HG02623 (cell line): ENCODE data around the gene SETBP1.

ENCODE experiments used
- ATAC-seq: cut with Tn5 transposase; IDR thresholded peaks from one replicate; pipeline ENCODE4 v1.9.1; 2021; ENCODE audit warnings: moderate library complexity; ENCODE audit not compliant: unreplicated experiment

SETBP1 gene

GRCh38 chr18:44679056-44679913, 1.4 kb upstream of the SETBP1 start:
- peak; percentile 84 for ATAC-seq

- ATAC-seq: peak; percentile 6
Observed at GRCh38 chr18:44679914-44680272, 795 bp upstream of the SETBP1 start.

- no peak for ATAC-seq
Observed at GRCh38 chr18:44681076-44681970, 635 bp downstream of the SETBP1 start.

GRCh38 chr18:44682201-44682870, 1.6 kb downstream of the SETBP1 start:
- no peak for ATAC-seq

DNA sequence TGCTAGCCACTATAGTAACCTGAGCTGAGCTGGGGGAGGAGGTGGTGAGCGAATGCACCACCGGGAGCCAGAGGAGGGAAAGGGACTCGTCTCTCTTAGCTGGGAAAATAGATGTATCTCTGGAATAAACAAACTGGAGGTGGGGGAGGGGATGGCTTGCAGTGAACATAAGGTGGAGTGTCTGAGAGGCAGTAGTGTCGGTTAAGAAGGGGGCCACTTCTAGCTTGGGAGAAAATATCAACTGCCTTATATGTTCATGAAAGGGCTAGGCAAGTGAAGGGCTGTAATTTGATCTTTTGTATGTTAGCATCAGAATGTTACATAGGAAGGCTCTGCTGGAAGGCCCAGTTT, 2.2 kb downstream of the SETBP1 start:
- no peak for ATAC-seq

DNA sequence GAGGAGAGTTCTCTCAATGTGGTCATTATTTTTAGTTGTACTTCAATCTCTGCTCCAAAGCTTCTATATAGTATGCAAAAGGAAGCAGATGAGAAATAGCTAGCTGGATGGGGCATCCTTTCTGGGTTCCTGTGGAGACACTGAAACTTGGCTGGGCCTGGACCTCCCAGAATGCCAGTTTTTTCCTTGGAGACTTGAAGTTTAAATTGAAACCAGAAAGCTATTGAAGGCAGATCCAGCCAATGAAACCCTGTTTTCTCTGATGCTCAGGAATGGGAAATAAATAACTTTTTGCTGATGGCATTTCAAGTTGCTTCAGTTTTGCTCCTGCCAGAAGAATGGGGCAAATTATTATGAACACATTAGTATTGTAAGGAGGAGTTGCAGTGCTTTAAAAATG, 2.9 kb downstream of the SETBP1 start:
- no peak for ATAC-seq

- no peak for ATAC-seq
Observed at GRCh38 chr18:44685296-44685695, 4.6 kb downstream of the SETBP1 start.

DNA sequence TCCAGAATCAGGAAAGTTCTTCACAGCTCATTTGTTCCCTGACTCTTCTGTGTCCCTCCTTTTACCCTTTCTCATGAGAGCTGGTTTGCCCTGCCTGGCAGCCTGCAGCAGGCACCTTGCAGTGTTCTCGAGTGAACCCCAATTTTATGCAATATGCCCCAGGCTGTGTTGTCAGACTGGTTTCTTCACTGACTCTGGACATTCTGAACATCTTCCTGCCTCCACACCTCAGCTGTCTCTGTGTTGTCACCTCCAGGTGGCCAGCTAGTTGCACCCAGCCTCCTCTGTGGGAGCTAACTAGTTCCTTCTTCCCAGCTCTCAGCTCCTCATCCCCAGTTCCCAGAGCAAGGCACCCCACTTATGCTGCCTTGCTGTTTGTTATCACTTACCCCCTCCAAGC, 5.5 kb downstream of the SETBP1 start:
- ATAC-seq: no peak

DNA sequence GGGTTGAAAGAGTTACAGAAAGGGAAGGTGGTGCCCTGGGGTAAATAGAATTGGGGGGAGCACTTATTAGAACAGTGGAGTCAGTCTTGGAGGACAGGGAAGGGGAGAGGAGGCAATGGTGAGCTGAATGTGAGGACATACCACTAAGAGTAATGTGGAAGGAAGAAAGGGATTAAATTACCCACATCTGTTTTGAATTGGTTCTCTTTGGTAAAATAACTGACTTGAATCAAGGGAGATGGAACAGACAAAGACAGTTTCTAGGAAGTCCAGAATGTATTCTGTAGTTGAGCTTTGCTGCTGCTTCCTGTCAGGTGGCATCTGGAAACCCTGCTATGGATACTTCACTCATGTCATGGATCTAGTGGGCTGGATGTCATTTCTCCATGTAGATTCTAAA, 6.7 kb downstream of the SETBP1 start:
- ATAC-seq: no peak

- no peak for ATAC-seq
Observed at GRCh38 chr18:44689736-44690135, 9.0 kb downstream of the SETBP1 start.

DNA sequence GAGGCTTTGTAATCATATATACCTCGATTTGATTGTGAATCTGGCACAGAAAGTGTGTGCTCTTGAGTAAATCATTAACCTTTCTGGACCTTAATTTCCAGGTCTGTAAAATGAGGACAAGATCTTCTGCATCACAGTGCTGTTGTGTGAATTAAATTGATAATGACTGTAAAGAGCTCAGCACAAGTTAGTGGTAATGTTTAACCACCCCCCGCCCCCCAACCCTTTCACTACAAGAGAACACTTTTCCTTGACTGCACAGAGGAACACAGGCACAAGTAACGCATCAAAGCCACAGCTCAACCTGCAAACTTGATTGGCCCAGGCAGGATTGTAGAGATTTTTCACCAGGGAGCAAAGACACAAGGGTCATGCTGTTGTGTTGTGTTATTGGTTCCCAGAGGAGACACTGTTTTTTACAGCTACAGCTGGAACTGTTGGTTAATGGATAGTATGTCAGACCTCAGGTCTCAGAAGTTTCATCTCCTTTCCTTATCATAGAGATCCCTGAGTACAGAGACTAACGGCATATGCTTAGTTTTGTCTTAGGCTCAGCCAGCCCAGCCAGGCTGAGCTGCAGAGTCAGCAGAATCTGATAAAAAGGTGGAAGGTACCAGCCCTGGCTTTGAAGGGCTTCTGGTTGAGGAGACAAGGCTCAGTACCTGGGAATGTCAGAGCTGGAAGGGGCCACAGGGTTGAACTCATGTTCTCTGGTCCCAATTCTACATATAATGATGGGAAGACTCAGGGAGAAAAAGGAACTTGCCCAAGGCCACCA, 10.6 kb downstream of the SETBP1 start:
- no peak for ATAC-seq

DNA sequence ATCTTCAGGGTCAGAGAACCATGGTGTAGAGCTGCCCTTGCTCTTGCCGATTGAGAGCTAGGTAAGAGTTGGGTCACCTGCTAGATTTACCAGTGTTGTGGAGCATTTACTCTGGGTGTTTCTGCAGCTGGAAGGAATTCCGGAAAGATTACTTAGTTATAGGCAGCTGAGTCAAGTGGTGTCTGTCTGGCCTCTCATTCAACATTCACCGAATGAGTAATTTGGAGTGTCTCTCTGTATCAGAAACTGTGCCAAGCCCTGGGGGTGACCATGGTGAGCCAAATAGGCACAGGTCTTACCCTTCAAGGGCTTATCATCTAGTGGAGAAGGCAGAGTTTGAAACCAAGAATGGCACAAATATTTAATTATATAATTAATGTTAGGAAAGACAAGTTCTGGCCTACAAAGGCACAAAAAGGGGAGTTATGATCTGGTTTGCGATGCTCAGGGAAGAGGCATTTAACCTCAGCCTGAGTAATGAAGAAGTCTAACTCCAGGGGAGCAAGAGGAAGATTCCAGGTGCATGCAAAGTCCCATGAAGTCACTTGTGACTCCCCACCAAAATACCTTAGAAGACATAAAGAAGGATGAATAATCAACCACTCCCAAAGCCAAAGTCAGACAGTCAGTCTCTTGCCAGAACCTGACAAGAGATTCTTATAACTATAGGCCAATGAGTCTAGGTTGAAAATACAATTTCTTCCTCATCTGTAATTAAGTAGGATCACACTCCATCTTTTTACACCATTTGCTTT, 12.5 kb downstream of the SETBP1 start:
- ATAC-seq: no peak

GRCh38 chr18:44695503-44695902, 14.8 kb downstream of the SETBP1 start:
- no peak for ATAC-seq

- no peak for ATAC-seq
Observed at GRCh38 chr18:44696892-44697291, 16.2 kb downstream of the SETBP1 start.

- ATAC-seq: no peak
Observed at GRCh38 chr18:44697315-44697714, 16.6 kb downstream of the SETBP1 start.

DNA sequence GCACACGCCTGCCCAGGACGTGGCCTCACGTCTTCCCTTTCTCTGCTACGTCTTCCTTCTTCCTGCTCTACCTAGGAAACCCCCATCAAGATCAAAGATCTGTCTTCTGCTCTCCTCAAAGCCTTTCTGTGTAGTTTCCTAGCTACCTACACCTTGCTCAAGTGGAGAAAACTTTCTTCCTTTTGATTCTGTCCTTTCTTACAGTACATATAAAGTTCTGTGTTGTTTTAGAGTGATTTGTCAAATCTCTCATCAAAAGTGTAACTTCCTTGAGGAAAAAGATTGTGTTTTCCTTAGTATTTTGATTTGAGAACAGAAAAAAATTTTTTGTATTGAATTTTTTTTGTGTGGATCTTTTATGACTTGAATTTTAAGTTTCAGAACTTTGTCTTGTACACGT, 17.8 kb downstream of the SETBP1 start:
- no peak for ATAC-seq

- no peak for ATAC-seq
Observed at GRCh38 chr18:44699572-44700261, 19.0 kb downstream of the SETBP1 start.

DNA sequence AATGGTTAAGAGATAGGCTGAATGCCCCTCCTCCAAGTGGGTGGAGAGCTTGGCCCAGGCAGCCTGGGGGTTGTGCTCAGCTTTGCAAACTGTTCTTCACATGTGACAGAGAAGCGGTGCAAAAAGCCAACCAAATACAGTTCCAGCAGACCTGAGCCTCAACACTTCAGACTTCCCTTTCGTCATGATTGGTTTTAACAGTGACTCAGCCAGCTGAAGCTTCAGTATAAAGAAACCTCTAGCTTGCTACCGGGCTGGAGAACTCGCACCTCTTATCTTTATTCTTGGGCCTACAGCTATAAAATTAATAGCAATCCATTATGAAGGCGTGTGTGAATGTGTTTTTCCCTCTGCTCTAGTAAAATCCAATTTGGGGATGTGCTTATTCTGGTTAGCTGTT, 20.0 kb downstream of the SETBP1 start:
- no peak for ATAC-seq

DNA sequence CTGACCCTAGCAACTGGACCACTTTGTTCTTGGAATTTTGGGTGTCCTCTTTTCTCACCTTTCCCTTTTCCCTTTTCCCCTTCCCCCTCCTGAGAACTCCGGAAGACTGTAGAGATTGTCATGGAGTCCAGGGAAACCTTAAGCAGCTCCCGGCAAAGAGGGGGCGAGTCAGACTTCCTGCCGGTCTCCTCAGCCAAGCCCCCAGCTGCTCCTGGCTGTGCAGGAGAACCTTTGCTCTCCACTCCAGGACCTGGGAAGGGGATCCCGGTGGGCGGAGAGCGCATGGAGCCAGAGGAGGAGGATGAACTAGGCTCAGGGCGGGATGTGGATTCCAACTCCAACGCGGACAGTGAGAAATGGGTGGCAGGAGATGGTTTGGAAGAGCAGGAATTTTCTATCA, 20.5 kb downstream of the SETBP1 start:
- ATAC-seq: no peak

DNA sequence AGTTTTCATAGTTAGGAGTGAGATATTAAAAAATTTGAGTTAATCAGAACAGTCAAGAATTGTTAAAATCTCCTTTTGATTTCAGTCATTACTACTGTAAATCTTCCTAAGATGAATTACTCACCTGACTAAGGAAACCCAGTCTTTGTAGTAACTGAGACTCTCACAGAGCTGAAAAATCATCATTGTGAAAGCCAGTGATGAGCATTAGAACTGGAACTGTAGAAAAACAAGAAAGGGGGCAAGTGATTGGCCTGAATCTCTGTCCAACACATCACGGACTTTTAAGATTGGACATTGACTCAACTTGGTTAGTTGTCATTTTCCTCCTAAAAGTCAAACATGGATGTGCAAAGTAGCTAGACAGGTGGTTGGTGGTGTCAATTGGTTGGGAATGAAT, 21.9 kb downstream of the SETBP1 start:
- ATAC-seq: no peak
